Sigmoid colon (tissue), 7 donors: ENCODE data around the gene SEC63. TPM values are rescaled to one million over a fixed set of nuclear protein-coding genes. Genes with fewer than 3 reads are reported as not detected.
"Not testable (repeated sequence)": the region's sequence is repeated elsewhere in the genome, so short reads cannot be mapped to it uniquely, and the experiment has no call there.

ENCODE experiments used
- DNase-seq: peaks from one replicate; pipeline ENCODE4 v3.0.0-alpha.2; 2019
- H3K27ac ChIP-seq, 4 donors: fragments of 200-600 bp; sonication (generic); one replicate each; pipeline ENCODE4 v1.5.1; 2016 to 2019; ENCODE audit warnings: mild to moderate bottlenecking in 1 of 4
- H3K27me3 ChIP-seq, 3 donors: fragments of 200-600 bp; sonication (generic); one replicate each; pipeline ENCODE4 v1.5.1; 2019; ENCODE audit warnings: mild to moderate bottlenecking in 1 of 3
- H3K36me3 ChIP-seq, 4 donors: fragments of 200-600 bp; sonication (generic); one replicate each; pipeline ENCODE4 v1.5.1; 2016 to 2019
- H3K4me1 ChIP-seq, 4 donors: fragments of 200-600 bp; sonication (generic); one replicate each; pipeline ENCODE4 v1.5.1; 2017 to 2019
- H3K4me3 ChIP-seq, 4 donors: fragments of 200-600 bp; sonication (generic); one replicate each; pipeline ENCODE4 v1.5.1; 2017 to 2019; ENCODE audit warnings: mild to moderate bottlenecking in 2 of 4, moderate library complexity in 1 of 4
- H3K9me3 ChIP-seq, 4 donors: fragments of 200-600 bp in 3 of 4; sonication (generic) in 3 of 4; one replicate each; pipeline versions ENCODE4 v1.5.1 to v1.6.1; 2013 to 2019
- CTCF ChIP-seq, 4 experiments: fragments of 450-650 bp in 3 of 4; fragments of 200-600 bp in 1 of 4; IDR thresholded peaks; one replicate each; pipeline ENCODE4 v1.5.1; 2016 to 2019; ENCODE audit warnings: antibody characterized with exemption in 4 of 4, mild to moderate bottlenecking in 3 of 4, moderate library complexity in 2 of 4
- EP300 ChIP-seq, 4 donors: sonication (generic); formaldehyde crosslinking; IDR thresholded peaks; one replicate each; pipeline ENCODE4 v1.6.1; 2017; ENCODE audit warnings: antibody characterized with exemption in 4 of 4
- POLR2A ChIP-seq, 2 donors: fragments of 450-650 bp; IDR thresholded peaks; one replicate each; pipeline ENCODE4 v1.6.1; 2016; ENCODE audit warnings: antibody characterized with exemption in 2 of 2, mild to moderate bottlenecking in 2 of 2, moderate library complexity in 2 of 2
- POLR2AphosphoS5 ChIP-seq, 4 donors: sonication (generic); formaldehyde crosslinking; IDR thresholded peaks; one replicate each; pipeline ENCODE4 v1.6.1; 2017; ENCODE audit warnings: antibody characterized with exemption in 4 of 4
- WGBS, 2 donors: extraction: QIAGEN DNeasy Blood & Tissue Kit; methylation state at CpG; one replicate each; pipeline ENCODE4 v1.1.7; 2013; 5-methylcytosine and 5-hydroxymethylcytosine counted together
- intact Hi-C: fragments of 100-400 bp; cut with DNase I; formaldehyde crosslinking; loops from one replicate; pipeline ENCODE4 v1.15.1; 2023
- polyA plus RNA-seq, 3 donors: library from polyadenylated mRNA; stranded (reverse); fragments of 200-250 nt; gene quantifications; one replicate each; pipeline ENCODE4 v1.2.3, GENCODE V29; 2013
- total RNA-seq, 4 donors: library from RNA; depleted of rRNA; stranded (reverse); fragments of >200 nt; gene quantifications; one replicate each; pipeline ENCODE4 v1.1.0, GENCODE V29; 2016
- donor health status: healthy with polysubstance abuse.
- donor health status: Bipolar disorder and iron deficiency.
- donor health status: healthy.

The SEC63 gene
- total and polyA plus RNA-seq, 7 donors, result 4.9 to 44.9 (median 31.7) TPM

GRCh38 chr6:107941627-107942026 is 16.4 kb downstream of the SEC63 start:
- no peak overlapping the region for H3K27ac ChIP-seq
- H3K36me3 ChIP-seq, result no peaks in the 10 kb centered on the region
- intact Hi-C loops, result no loop called here
- TF ChIP-seq POLR2AphosphoS5 (IDR thresholded peaks at IDR 0.05) (no peak), POLR2A (IDR thresholded peaks at IDR 0.05) (no peak), EP300 (IDR thresholded peaks at IDR 0.05) (no peak), CTCF (IDR thresholded peaks at IDR 0.05) (no peak)
- no peaks in the 10 kb centered on the region for H3K9me3 ChIP-seq
- H3K4me3 ChIP-seq, result no peak overlapping the region
- 89 to 91% methylated on average over 6 of the region's 6 CpGs for WGBS, 2 donors
- no peaks in the 10 kb centered on the region for H3K27me3 ChIP-seq
- no peak for DNase-seq
- H3K4me1 ChIP-seq, result peaks cover 0 to 34% (median 29%) of the 10 kb centered on the region in 4 donors

GRCh38 chr6:107941199-107941598 is 16.8 kb downstream of the SEC63 start:
- Histone ChIP-seq H3K4me1 (peaks cover 0 to 34% (median 29%) of the 10 kb centered on the region in 4 donors), H3K36me3 (no peaks in the 10 kb centered on the region), H3K4me3 (no peak overlapping the region), H3K9me3 (no peaks in the 10 kb centered on the region), H3K27me3 (no peaks in the 10 kb centered on the region), H3K27ac (no peak overlapping the region)
- intact Hi-C loops, result no loop called here
- no peak for DNase-seq
- WGBS, 2 donors, result 89 to 90% methylated on average over 2 of the region's 2 CpGs
- TF ChIP-seq CTCF (IDR thresholded peaks at IDR 0.05) (no peak), EP300 (IDR thresholded peaks at IDR 0.05) (no peak), POLR2A (IDR thresholded peaks at IDR 0.05) (no peak), POLR2AphosphoS5 (IDR thresholded peaks at IDR 0.05) (no peak)

- DNase-seq, H3K4me3 ChIP-seq, H3K27me3 ChIP-seq, H3K9me3 ChIP-seq, H3K36me3 ChIP-seq, intact Hi-C loops, H3K27ac ChIP-seq: not testable (repeated sequence)
- 98 to 99% methylated on average over 5 of the region's 5 CpGs for WGBS, 2 donors
- peaks cover 0 to 15% (median 11%) of the 10 kb centered on the region in 4 donors for H3K4me1 ChIP-seq
Measured at GRCh38 chr6:107936910-107937292, 21.1 kb downstream of the SEC63 start.

GRCh38 chr6:107936162-107936909 is 21.7 kb downstream of the SEC63 start:
- H3K4me3 ChIP-seq, result no peak overlapping the region
- H3K9me3 ChIP-seq, result no peaks in the 10 kb centered on the region
- TF ChIP-seq EP300 (IDR thresholded peaks at IDR 0.05), result no peak
- no peak for TF ChIP-seq CTCF (IDR thresholded peaks at IDR 0.05)
- no peak for TF ChIP-seq POLR2A (IDR thresholded peaks at IDR 0.05)
- no peak for TF ChIP-seq POLR2AphosphoS5 (IDR thresholded peaks at IDR 0.05)
- intact Hi-C loops, result no loop called here
- no peak for DNase-seq
- H3K27ac ChIP-seq, result no peak overlapping the region
- peaks cover 0 to 10% (median 5%) of the 10 kb centered on the region in 4 donors for H3K4me1 ChIP-seq
- WGBS, 2 donors, result 11 to 51% methylated on average over 3 of the region's 3 CpGs
- H3K27me3 ChIP-seq, result no peaks in the 10 kb centered on the region
- no peaks in the 10 kb centered on the region for H3K36me3 ChIP-seq

- H3K4me1 ChIP-seq, intact Hi-C loops, H3K27ac ChIP-seq, H3K27me3 ChIP-seq, DNase-seq, H3K9me3 ChIP-seq, H3K36me3 ChIP-seq, H3K4me3 ChIP-seq: not testable (repeated sequence)
- WGBS, 2 donors, result 95% methylated on average over 34 to 35 of the region's 35 CpGs
Measured at GRCh38 chr6:107934229-107934628, 23.8 kb downstream of the SEC63 start.

GRCh38 chr6:107932580-107932979 is 25.4 kb downstream of the SEC63 start:
- intact Hi-C loops, result no loop called here
- TF ChIP-seq POLR2A (IDR thresholded peaks at IDR 0.05) (no peak), EP300 (IDR thresholded peaks at IDR 0.05) (no peak)
- WGBS, 2 donors, result 95 to 96% methylated on average over 3 of the region's 3 CpGs

More at GRCh38 chr6:107932580-107932979, 25.4 kb downstream of the SEC63 start:
- Histone ChIP-seq H3K27ac (no peak overlapping the region), H3K27me3 (no peaks in the 10 kb centered on the region), H3K4me3 (no peak overlapping the region), H3K4me1 (no peaks in the 10 kb centered on the region), H3K36me3 (peaks cover 0 to 10% (median 0%) of the 10 kb centered on the region in 4 donors), H3K9me3 (no peaks in the 10 kb centered on the region)
- DNase-seq, result no peak
